Activated CD8-positive, alpha-beta T cell treated with anti-CD3 and anti-CD28 coated beads for 36 hours (primary cell): ENCODE measurements around the gene STK39. TPM values are rescaled to one million over a fixed set of nuclear protein-coding genes. Genes with fewer than 3 reads are reported as not detected.

Experiments used
- ATAC-seq: fragments of 200-7000 bp; cut with Tn5 transposase; one replicate; pipeline ENCODE4 v1.10.0; 2021; ENCODE audit warnings: mild to moderate bottlenecking, moderate library complexity
- CTCF ChIA-PET: fragments of 350-600 bp; sonication (Branson Sonifier 250); formaldehyde crosslinking; loops from one replicate; lab custom pipeline; 2021; ENCODE audit warnings: antibody characterized with exemption; lab: Charles Lee
- POLR2A ChIA-PET: fragments of 350-600 bp; sonication (Branson Sonifier 250); formaldehyde crosslinking; loops from one replicate; lab custom pipeline; 2021; ENCODE audit warnings: antibody characterized with exemption; lab: Charles Lee
- DNase-seq: peaks from one replicate; pipeline ENCODE4 v3.0.0-alpha.2; 2020
- H3K27ac Mint-ChIP-seq: one replicate; pipeline ENCODE4 v1.8.0; 2021; ENCODE audit warnings: mild to moderate bottlenecking, mixed read lengths
- H3K27me3 Mint-ChIP-seq: one replicate; pipeline ENCODE4 v1.8.0; 2021; ENCODE audit warnings: mixed read lengths
- H3K36me3 Mint-ChIP-seq: one replicate; pipeline ENCODE4 v1.8.0; 2021; ENCODE audit warnings: low read depth, mixed read lengths
- H3K4me1 Mint-ChIP-seq: one replicate; pipeline ENCODE4 v1.8.0; 2021; ENCODE audit warnings: low read depth, mixed read lengths
- H3K4me3 Mint-ChIP-seq: one replicate; pipeline ENCODE4 v1.8.0; 2021; ENCODE audit warnings: mild to moderate bottlenecking, moderate library complexity, mixed read lengths
- H3K9me3 Mint-ChIP-seq: one replicate; pipeline ENCODE4 v1.8.0; 2021; ENCODE audit warnings: mixed read lengths
- CTCF ChIP-seq: fragments of 200-600 bp; IDR thresholded peaks from one replicate; pipeline ENCODE4 v1.8.0; 2022; ENCODE audit warnings: antibody characterized with exemption, mild to moderate bottlenecking
- intact Hi-C: fragments of 100-400 bp; cut with micrococcal nuclease; formaldehyde crosslinking; loops from one replicate; pipeline ENCODE4 v1.10.0; 2022
- total RNA-seq, 2 experiments: library from RNA; stranded (reverse); gene quantifications; one replicate each; pipeline ENCODE4 v1.2.3, GENCODE V29; 2021

STK39 gene
- total RNA-seq, 2 experiments from 2014 or later = 32.8 to 33.9 TPM

- Mint-ChIP-seq H3K36me3 (peaks cover 14% of the 10 kb centered on the region), H3K27ac (no peak overlapping the region), H3K4me1 (peaks cover 59% of the 10 kb centered on the region), H3K27me3 (no peaks in the 10 kb centered on the region), H3K9me3 (no peaks in the 10 kb centered on the region), H3K4me3 (no peak overlapping the region)
- ChIA-PET CTCF (interaction anchor here (1.1 kb wide), 1 partner anchor 11 kb away, joined by 3 read pairs; no protein-coding TSS in a partner anchor), POLR2A (interaction anchor here (1.0 kb wide), 1 partner anchor 16 kb away, joined by 4 read pairs; no protein-coding TSS in a partner anchor)
- intact Hi-C loops = no loop called here
- no peak for DNase-seq
- TF ChIP-seq CTCF = no peak
- ATAC-seq = no peak
Measured at GRCh38 chr2:168180483-168180882, 66.9 kb downstream of the STK39 start.

- no peak for ATAC-seq
- H3K27ac Mint-ChIP-seq = no peak overlapping the region
- H3K36me3 Mint-ChIP-seq = peaks cover 15% of the 10 kb centered on the region
- no peaks in the 10 kb centered on the region for H3K9me3 Mint-ChIP-seq
- no peak overlapping the region for H3K4me3 Mint-ChIP-seq
- ChIA-PET CTCF (no interaction called here), POLR2A (no interaction called here)
- TF ChIP-seq CTCF = no peak
- intact Hi-C loops = no loop called here
- no peaks in the 10 kb centered on the region for H3K27me3 Mint-ChIP-seq
- peaks cover 57% of the 10 kb centered on the region for H3K4me1 Mint-ChIP-seq
- no peak for DNase-seq
Measured at GRCh38 chr2:168179592-168179991, 67.8 kb downstream of the STK39 start.

- Mint-ChIP-seq H3K27ac (no peak overlapping the region), H3K27me3 (no peaks in the 10 kb centered on the region), H3K4me3 (no peak overlapping the region), H3K9me3 (no peaks in the 10 kb centered on the region), H3K4me1 (peaks cover 60% of the 10 kb centered on the region), H3K36me3 (peaks cover 22% of the 10 kb centered on the region)
- no peak for TF ChIP-seq CTCF
- intact Hi-C loops = no loop called here
- ChIA-PET POLR2A (interaction anchor here (1.1 kb wide), 1 partner anchor 13 kb away, joined by 3 read pairs; no protein-coding TSS in a partner anchor), CTCF (interaction anchor here (1.0 kb wide), 1 partner anchor 68 kb away, joined by 4 read pairs; the partner anchor contains the start of gene STK39)
- ATAC-seq (peak; percentile 14), DNase-seq (no peak)
Measured at GRCh38 chr2:168178520-168179324, 68.7 kb downstream of the STK39 start.

GRCh38 chr2:168176402-168176801 lies 71.0 kb downstream of the STK39 start:
- ChIA-PET CTCF (interaction anchor here (1.4 to 2.3 kb wide), 2 partner anchors 18 to 170 kb away, joined by 5 read pairs; no protein-coding TSS in a partner anchor), POLR2A (no interaction called here)
- ATAC-seq = no peak
- peaks cover 42% of the 10 kb centered on the region for H3K4me1 Mint-ChIP-seq
- no peak for DNase-seq
- H3K9me3 Mint-ChIP-seq = no peaks in the 10 kb centered on the region
- intact Hi-C loops = no loop called here
- no peaks in the 10 kb centered on the region for H3K27me3 Mint-ChIP-seq
- no peak for TF ChIP-seq CTCF
- peaks cover 24% of the 10 kb centered on the region for H3K36me3 Mint-ChIP-seq
- no peak overlapping the region for H3K4me3 Mint-ChIP-seq
- peak overlapping the region; percentile 34 for H3K27ac Mint-ChIP-seq

GRCh38 chr2:168175469-168175868 lies 71.9 kb downstream of the STK39 start:
- CTCF ChIA-PET = interaction anchor here (1.3 to 2.3 kb wide), 4 partner anchors 13 to 171 kb away, joined by 3 to 5 read pairs (median 4); no protein-coding TSS in a partner anchor
- Mint-ChIP-seq H3K27ac (no peak overlapping the region), H3K27me3 (no peaks in the 10 kb centered on the region), H3K4me1 (peaks cover 45% of the 10 kb centered on the region), H3K36me3 (peaks cover 22% of the 10 kb centered on the region), H3K4me3 (no peak overlapping the region), H3K9me3 (no peaks in the 10 kb centered on the region)
- POLR2A ChIA-PET = no interaction called here
- DNase-seq (no peak), ATAC-seq (no peak)
- intact Hi-C loops = no loop called here
- no peak for TF ChIP-seq CTCF
